Body of pancreas (tissue), 4 donors: ENCODE data around the gene HESX1. TPM values are rescaled to one million over a fixed set of nuclear protein-coding genes. Genes with fewer than 3 reads are reported as not detected.
A peak's percentile ranks its signal among the peaks of the same experiment; 100 is the strongest.

ENCODE experiments used
- ATAC-seq: fragments of 150-250 bp; one replicate; pipeline ENCODE4 v1.9.1; 2016
- DNase-seq, 4 donors: peaks; one replicate each; pipeline ENCODE4 v3.0.0-alpha.2; 2019
- H3K27ac ChIP-seq, 4 donors: fragments of 200-600 bp; sonication (generic); 1 replicate in 3 of 4; 2 replicates in 1 of 4; pipeline versions ENCODE4 v1.5.1 to v1.6.1; 2016 to 2019; ENCODE audit warnings: mild to moderate bottlenecking in 1 of 4, mixed read lengths in 1 of 4, moderate library complexity in 1 of 4
- H3K27me3 ChIP-seq, 2 donors: fragments of 200-600 bp; sonication (generic); one replicate each; pipeline ENCODE4 v1.6.0; 2016; ENCODE audit warnings: mild to moderate bottlenecking in 1 of 2
- H3K36me3 ChIP-seq, 2 donors: fragments of 200-600 bp; sonication (generic); replicated peaks in 1 of 2; 2 replicates each; pipeline ENCODE4 v1.5.1; 2016; ENCODE audit warnings: low read depth in 2 of 2; ENCODE audit not compliant: insufficient read depth in 1 of 2
- H3K4me1 ChIP-seq: fragments of 200-600 bp; sonication (generic); one replicate; pipeline ENCODE4 v1.6.0; 2016
- H3K4me3 ChIP-seq, 2 donors: fragments of 200-600 bp; sonication (generic); 1 replicate in 1 of 2; 2 replicates in 1 of 2; pipeline ENCODE4 v1.5.1; 2016 to 2019
- H3K9me3 ChIP-seq, 3 donors: fragments of 200-600 bp; sonication (generic); 1 replicate in 2 of 3; 2 replicates in 1 of 3; pipeline ENCODE4 v1.5.1; 2016
- CTCF ChIP-seq, 7 experiments: fragments of 450-650 bp in 4 of 7; fragments of 200-600 bp in 3 of 7; sonication (generic) in 3 of 7; IDR thresholded peaks; one replicate each; pipeline ENCODE4 v1.5.1; 2016 to 2019; ENCODE audit warnings: antibody characterized with exemption in 7 of 7
- POLR2A ChIP-seq, 3 donors: fragments of 450-650 bp; IDR thresholded peaks; one replicate each; pipeline ENCODE4 v1.6.1; 2016; ENCODE audit warnings: antibody characterized with exemption in 3 of 3, mild to moderate bottlenecking in 2 of 3
- WGBS, 2 donors: methylation state at CpG; one replicate each; pipeline ENCODE4 v1.1.5; 2017; 5-methylcytosine and 5-hydroxymethylcytosine counted together
- intact Hi-C: fragments of 100-400 bp; cut with DNase I; formaldehyde crosslinking; loops from one replicate; pipeline ENCODE4 v1.15.1; 2023
- total RNA-seq, 2 donors: library from RNA; depleted of rRNA; stranded (reverse); fragments of >200 nt; gene quantifications; one replicate each; pipeline ENCODE4 v1.1.0, GENCODE V29; 2016

The HESX1 gene
- total RNA-seq, 2 donors from 2014 or later: not detected

GRCh38 chr3:57165641-57166040 lies 34.1 kb downstream of the HESX1 start:
- TF ChIP-seq CTCF (IDR thresholded peaks at IDR 0.05) (no peak), POLR2A (IDR thresholded peaks at IDR 0.05) (no peak)
- 22 to 27% methylated on average over 4 of the region's 4 CpGs for WGBS, 2 donors
- intact Hi-C loops: no loop called here
- no peaks in the 10 kb centered on the region for H3K36me3 ChIP-seq
- no peaks in the 10 kb centered on the region for H3K9me3 ChIP-seq
- ATAC-seq: no peak
- peaks cover 38% of the 10 kb centered on the region for H3K4me1 ChIP-seq
- no peak overlapping the region for H3K27ac ChIP-seq
- no peak overlapping the region for H3K4me3 ChIP-seq
- no peaks in the 10 kb centered on the region for H3K27me3 ChIP-seq
- no peak for DNase-seq

DNA sequence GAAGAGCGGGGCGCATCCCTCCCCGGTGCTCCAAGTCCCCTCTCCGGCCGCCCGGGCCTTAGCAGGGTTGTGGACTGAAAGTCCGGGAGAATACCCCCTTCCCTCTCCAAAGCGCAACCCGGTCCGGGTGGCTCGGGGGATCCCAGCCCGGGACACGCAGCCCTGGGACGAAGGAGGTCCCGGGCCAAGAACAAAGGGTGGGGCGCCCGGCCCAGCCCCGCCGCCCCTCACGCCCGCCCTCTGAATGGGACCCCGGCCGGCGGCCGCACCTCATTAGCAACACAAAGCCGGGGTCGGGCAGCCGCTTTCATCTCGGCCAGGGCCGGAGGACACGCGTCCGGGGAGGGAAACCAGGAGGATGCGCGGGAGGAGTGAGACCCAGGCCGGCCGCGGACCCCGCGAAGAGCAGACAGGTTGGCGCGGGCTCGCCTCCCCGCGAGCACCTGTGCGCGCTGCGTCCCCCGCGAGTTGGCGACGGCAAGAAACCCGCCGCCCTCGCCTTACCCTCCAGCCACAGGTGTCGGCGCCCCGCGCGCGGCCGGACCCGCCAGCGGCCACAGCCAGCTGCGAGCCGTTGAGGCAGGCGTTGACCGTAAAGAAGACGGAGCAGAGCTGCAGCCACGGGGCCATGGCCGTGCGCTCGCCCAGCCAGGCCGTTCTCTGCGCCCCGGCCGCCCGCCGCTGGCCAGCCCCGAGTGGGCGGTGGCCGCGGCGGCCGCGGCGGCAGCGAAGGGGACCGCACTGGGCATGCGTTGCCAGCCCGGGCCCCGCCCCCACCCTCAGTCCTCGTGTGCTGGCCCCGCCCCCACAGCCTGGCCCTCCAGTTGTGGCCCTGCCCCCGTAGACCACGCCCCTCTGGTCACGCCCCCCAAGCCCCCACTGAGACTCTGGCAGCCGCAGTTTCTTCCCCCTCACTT lies 34.9 kb downstream of the HESX1 start, which contains the start of gene IL17RD:
Gene IL17RD, minus strand, starts transcription at position 697 of the 917 bp plus-strand sequence. Its CDS starts 67 bp downstream, at position 630.
- no peak within 1 kb of the TSS for H3K27ac ChIP-seq
- intact Hi-C loops: no loop called here

DNA sequence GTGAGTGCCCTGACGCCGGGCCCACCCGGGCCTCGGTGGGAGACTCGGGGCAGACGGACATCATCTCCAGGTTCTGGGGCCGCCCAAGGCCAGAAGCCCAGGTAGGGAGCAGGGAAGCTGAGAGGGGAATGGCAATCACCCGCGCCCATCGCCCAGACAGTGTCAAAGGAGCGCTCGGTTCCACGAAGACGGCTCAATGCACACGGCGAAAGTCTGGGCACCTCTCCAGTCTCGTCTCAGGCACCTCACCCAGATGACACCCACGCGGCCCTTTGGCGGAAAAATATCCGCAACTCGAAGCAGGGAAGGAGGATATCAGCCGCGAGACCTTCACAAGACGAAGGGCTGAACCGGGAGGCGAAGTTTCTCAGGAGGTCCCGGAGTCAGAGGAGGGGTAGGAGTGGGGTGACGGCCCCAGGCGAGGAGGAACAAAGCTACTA lies 35.5 kb downstream of the HESX1 start:
- ATAC-seq: peak; percentile 13
- Histone ChIP-seq H3K27ac (no peak overlapping the region), H3K27me3 (no peaks in the 10 kb centered on the region), H3K4me1 (peaks cover 27% of the 10 kb centered on the region), H3K9me3 (no peaks in the 10 kb centered on the region), H3K4me3 (peak overlapping the region in 1 of 2 donors; percentile 38), H3K36me3 (no peaks in the 10 kb centered on the region)
- TF ChIP-seq CTCF (IDR thresholded peaks at IDR 0.05): no peak
- peak in 3 of 4 donors; percentile 24 to 42 (median 28) for DNase-seq
- intact Hi-C loops: no loop called here
- WGBS, 2 donors: 3% methylated on average over 26 to 27 of the region's 30 CpGs

More for the DNA sequence above, 34.9 kb downstream of the HESX1 start, which contains the start of gene IL17RD:
- no peaks in the 10 kb centered on the region for H3K36me3 ChIP-seq
- WGBS, 2 donors: 1 to 2% methylated on average over 22 to 91 of the region's 98 CpGs
- H3K9me3 ChIP-seq: no peaks in the 10 kb centered on the region
- H3K27me3 ChIP-seq: no peaks in the 10 kb centered on the region
- DNase-seq (peak; percentile 76 to 88 (median 78)), ATAC-seq (peak; percentile 90)
- peak within 1 kb of the TSS; percentile 38 to 56 for H3K4me3 ChIP-seq
- TF ChIP-seq POLR2A (IDR thresholded peaks at IDR 0.05) (peak in 1 of 3 donors; percentile 21), CTCF (IDR thresholded peaks at IDR 0.05) (no peak)
- peaks cover 32% of the 10 kb centered on the region for H3K4me1 ChIP-seq

DNA sequence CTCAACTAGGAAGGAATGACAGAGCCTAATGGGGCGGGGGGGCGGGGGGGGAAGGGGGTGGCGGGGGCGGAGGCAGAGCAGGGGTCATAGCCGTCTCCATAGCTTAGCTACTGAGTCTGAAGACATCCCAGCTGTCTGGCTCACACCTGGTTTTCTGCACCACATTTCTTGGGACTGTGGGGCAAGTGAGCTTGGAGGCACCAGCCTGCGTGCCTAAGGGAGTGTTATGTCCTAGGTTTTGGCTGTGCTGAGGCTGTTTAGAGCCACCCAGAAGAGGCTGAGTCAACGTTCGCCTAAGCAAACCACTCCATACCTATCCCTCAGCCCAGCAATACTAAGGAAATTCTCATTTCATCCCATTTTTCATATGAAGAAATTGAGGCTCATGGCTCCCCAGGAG lies 36.0 kb downstream of the HESX1 start:
- 40 to 67% methylated on average over 3 to 8 of the region's 8 CpGs for WGBS, 2 donors
- Histone ChIP-seq H3K27me3 (no peaks in the 10 kb centered on the region), H3K27ac (no peak overlapping the region), H3K4me3 (no peak overlapping the region), H3K36me3 (no peaks in the 10 kb centered on the region), H3K9me3 (no peaks in the 10 kb centered on the region), H3K4me1 (peaks cover 27% of the 10 kb centered on the region)
- ATAC-seq (no peak), DNase-seq (no peak)
- no peak for TF ChIP-seq POLR2A (IDR thresholded peaks at IDR 0.05)
- no peak for TF ChIP-seq CTCF (IDR thresholded peaks at IDR 0.05)
- intact Hi-C loops: no loop called here
